Right lobe of liver (tissue), 6 donors: Measurements from ENCODE around the gene DAPK1. TPM values are rescaled to one million over a fixed set of nuclear protein-coding genes. Genes with fewer than 3 reads are reported as not detected.

Experiments used
- ATAC-seq, 4 donors: fragments of 200-7000 bp; cut with Tn5 transposase; one replicate each; pipeline ENCODE4 v1.9.1; 2020; ENCODE audit warnings: mild to moderate bottlenecking in 4 of 4, moderate library complexity in 4 of 4
- DNase-seq, 3 donors: peaks; one replicate each; pipeline ENCODE4 v3.0.0-alpha.2; 2020
- H3K27ac ChIP-seq, 3 donors: fragments of 200-600 bp; one replicate each; pipeline ENCODE4 v1.8.0; 2022
- H3K27me3 ChIP-seq, 2 donors: fragments of 200-600 bp; one replicate each; pipeline ENCODE4 v1.8.0; 2022
- H3K36me3 ChIP-seq, 4 donors: fragments of 200-600 bp; sonication (generic) in 1 of 4; one replicate each; pipeline versions ENCODE4 v1.5.1 to v1.8.0; 2017 to 2022; ENCODE audit warnings: control low read depth in 1 of 4
- H3K4me1 ChIP-seq, 4 donors: fragments of 200-600 bp; sonication (generic) in 1 of 4; one replicate each; pipeline versions ENCODE4 v1.5.1 to v1.8.0; 2017 to 2022; ENCODE audit warnings: control low read depth in 1 of 4
- H3K4me3 ChIP-seq, 3 donors: fragments of 200-600 bp; one replicate each; pipeline ENCODE4 v1.8.0; 2022
- H3K9me3 ChIP-seq, 4 donors: fragments of 200-600 bp; sonication (generic) in 1 of 4; one replicate each; pipeline versions ENCODE4 v1.5.1 to v1.8.0; 2017 to 2022; ENCODE audit warnings: control low read depth in 1 of 4
- CTCF ChIP-seq, 4 donors: fragments of 200-600 bp in 3 of 4; fragments of 450-650 bp in 1 of 4; IDR thresholded peaks; one replicate each; pipeline versions ENCODE4 v1.5.1 to v1.8.0; 2016 to 2022; ENCODE audit warnings: antibody characterized with exemption in 4 of 4, mild to moderate bottlenecking in 2 of 4
- POLR2A ChIP-seq: fragments of 450-650 bp; IDR thresholded peaks from one replicate; pipeline ENCODE4 v1.6.1; 2017; ENCODE audit warnings: antibody characterized with exemption, mild to moderate bottlenecking
- WGBS: methylation state at CpG from one replicate; pipeline ENCODE4 v1.1.6; 2018; ENCODE audit warnings: low coverage, low lambda C conversion rate; ENCODE audit not compliant: insufficient coverage; ENCODE audit errors: missing lambda C conversion rate; 5-methylcytosine and 5-hydroxymethylcytosine counted together
- intact Hi-C, 2 donors: fragments of 100-400 bp; cut with DNase I; formaldehyde crosslinking; loops; one replicate each; pipeline versions ENCODE4 v1.11.2 to v1.14.1; 2022
- total RNA-seq, 6 experiments: library from RNA; depleted of rRNA in 2 of 6; stranded (reverse); fragments of >200 nt in 2 of 6; fragmentation: NEBNext Ultra II Directional in 3 of 6; extraction: Animal tissue kit (Norgen Biotek cat#: 25700) in 3 of 6; gene quantifications; one replicate each; pipeline versions ENCODE4 v1.1.0 to v1.2.4, GENCODE V29; 2016 to 2023
- donor health status: DM: no; HTN: yes; CAD: no.
- donor health status: DM: no; HTN: no; CAD: no.
- donor health status: DM: no; HTN: no; CAD: no.
- donor health status: DM: no; HTN: yes; CAD: no.
- donor health status: DM: no; HTN: yes; CAD: no.

Gene DAPK1
- total RNA-seq, 6 experiments from 2014 or later, result 17.4 to 55.0 (median 33.9) TPM

GRCh38 chr9:87501806-87502205 lies 4.1 kb downstream of the DAPK1 start:
- H3K36me3 ChIP-seq, result no peaks in the 10 kb centered on the region
- WGBS, result 42% methylated on average over 1 of the region's 1 CpG
- TF ChIP-seq CTCF (IDR thresholded peaks at IDR 0.05), result no peak
- no peak for TF ChIP-seq POLR2A
- H3K4me1 ChIP-seq, result peaks cover 0 to 44% (median 19%) of the 10 kb centered on the region in 4 donors
- intact Hi-C loops, result no loop called here
- H3K4me3 ChIP-seq, result no peak overlapping the region
- peak overlapping the region; percentile 7 to 71 (median 17) for H3K27ac ChIP-seq
- no peaks in the 10 kb centered on the region for H3K9me3 ChIP-seq
- ATAC-seq (no peak), DNase-seq (no peak)
- H3K27me3 ChIP-seq, result no peaks in the 10 kb centered on the region

DNA sequence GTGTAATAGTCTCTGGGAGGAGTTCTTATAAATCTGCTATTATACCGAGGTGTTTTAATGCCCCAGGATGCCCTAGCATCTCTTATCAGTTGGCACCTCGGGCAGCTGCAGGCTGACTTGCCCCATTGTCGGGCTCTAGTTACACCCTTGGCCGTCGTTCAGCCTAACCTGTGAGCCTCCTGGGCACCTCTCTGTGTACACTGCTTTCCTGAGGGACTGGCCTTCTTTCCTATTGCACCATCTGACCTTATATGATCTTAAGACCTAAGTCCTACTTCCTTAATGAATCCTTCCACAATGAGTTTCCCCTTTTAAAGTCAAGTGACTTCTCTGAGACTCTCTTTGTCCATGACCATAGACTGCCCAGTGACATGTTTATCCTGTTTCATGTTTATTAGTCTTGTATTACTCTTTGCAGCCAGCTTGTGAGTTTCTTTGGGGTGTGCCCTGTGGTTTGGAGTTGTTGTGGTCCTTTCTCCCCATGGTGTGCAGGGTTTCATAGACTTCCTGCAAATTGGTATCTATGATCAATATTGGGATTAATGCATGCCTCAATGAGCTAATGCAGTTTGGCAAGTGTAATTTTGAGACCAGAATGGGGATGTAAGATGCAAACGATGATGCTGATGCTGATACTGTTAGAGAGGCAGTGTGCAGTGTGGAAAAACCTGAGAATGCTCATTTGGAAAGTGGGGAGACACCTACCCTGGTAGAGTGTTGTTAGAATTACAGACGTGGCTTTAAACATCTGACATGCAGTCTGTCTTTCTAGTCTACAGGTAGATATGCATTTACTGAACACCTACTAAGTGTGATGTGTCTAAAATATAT lies 4.9 kb downstream of the DAPK1 start:
- H3K27me3 ChIP-seq, result no peaks in the 10 kb centered on the region
- WGBS, result 21% methylated on average over 6 of the region's 7 CpGs
- intact Hi-C loops, result no loop called here
- no peak for TF ChIP-seq POLR2A
- TF ChIP-seq CTCF (IDR thresholded peaks at IDR 0.05), result no peak
- peak overlapping the region; percentile 7 to 71 (median 17) for H3K27ac ChIP-seq
- DNase-seq (peak; percentile 58 to 92 (median 92)), ATAC-seq (peak; percentile 25 to 56 (median 50))
- H3K36me3 ChIP-seq, result no peaks in the 10 kb centered on the region
- no peaks in the 10 kb centered on the region for H3K9me3 ChIP-seq
- H3K4me3 ChIP-seq, result no peak overlapping the region
- H3K4me1 ChIP-seq, result peaks cover 0 to 50% (median 21%) of the 10 kb centered on the region in 4 donors

DNA sequence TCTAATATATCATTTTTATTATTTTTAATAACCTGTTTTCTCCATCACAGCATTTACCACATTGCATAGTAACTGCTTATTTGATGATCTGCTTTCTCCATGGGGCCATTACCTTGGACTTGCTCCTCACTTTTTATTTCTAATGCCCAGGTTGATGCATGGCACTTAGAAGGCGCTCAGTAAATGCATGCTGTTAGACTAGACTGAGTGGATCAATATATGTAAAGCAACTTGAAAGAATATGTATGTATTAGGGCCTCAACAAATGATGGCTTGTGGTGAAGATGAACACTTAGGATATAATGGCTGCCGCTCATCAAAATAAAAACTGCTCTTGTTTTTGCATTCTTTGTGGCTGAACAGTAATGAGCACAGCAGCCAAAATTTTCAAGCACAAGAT lies 5.8 kb downstream of the DAPK1 start:
- peaks cover 0 to 50% (median 21%) of the 10 kb centered on the region in 4 donors for H3K4me1 ChIP-seq
- no peak overlapping the region for H3K4me3 ChIP-seq
- H3K9me3 ChIP-seq, result no peaks in the 10 kb centered on the region
- intact Hi-C loops, result no loop called here
- ATAC-seq (no peak), DNase-seq (no peak)
- H3K27ac ChIP-seq, result peak overlapping the region in 1 of 3 donors; percentile 17
- H3K36me3 ChIP-seq, result no peaks in the 10 kb centered on the region
- WGBS, result 79% methylated on average over 2 of the region's 2 CpGs
- no peaks in the 10 kb centered on the region for H3K27me3 ChIP-seq
- no peak for TF ChIP-seq POLR2A
- no peak for TF ChIP-seq CTCF (IDR thresholded peaks at IDR 0.05)

DNA sequence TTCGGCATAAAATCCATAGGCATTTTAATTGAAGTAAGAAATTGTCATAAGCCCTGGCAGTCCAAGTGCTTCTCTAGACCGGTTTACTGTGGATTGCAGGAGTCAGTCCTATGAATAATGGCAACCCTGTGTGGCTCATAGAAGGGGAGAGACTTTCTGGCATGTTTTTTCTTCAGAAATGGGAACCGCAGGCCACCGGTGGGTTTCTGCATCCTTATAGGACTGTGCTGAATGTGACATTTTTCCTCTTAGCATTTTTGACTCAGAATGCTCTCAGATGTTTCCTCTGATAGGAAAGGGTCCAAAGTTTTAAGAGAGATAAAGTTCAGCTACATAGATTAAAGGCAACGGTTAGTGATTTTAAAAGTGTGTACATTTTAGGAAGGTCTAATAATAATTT lies 6.3 kb downstream of the DAPK1 start:
- TF ChIP-seq POLR2A (no peak), CTCF (IDR thresholded peaks at IDR 0.05) (no peak)
- H3K4me1 ChIP-seq, result peaks cover 0 to 50% (median 21%) of the 10 kb centered on the region in 4 donors
- DNase-seq (no peak), ATAC-seq (no peak)
- WGBS, result 41% methylated on average over 5 of the region's 5 CpGs
- no peaks in the 10 kb centered on the region for H3K9me3 ChIP-seq
- no peak overlapping the region for H3K4me3 ChIP-seq
- H3K27ac ChIP-seq, result no peak overlapping the region
- no peaks in the 10 kb centered on the region for H3K36me3 ChIP-seq
- intact Hi-C loops, result no loop called here
- no peaks in the 10 kb centered on the region for H3K27me3 ChIP-seq
